ENCODE results near the gene CDK2.
A peak's percentile ranks its signal among the peaks of the same experiment; 100 is the strongest.
"Not testable (repeated sequence)": the region's sequence is repeated elsewhere in the genome, so short reads cannot be mapped to it uniquely, and the experiment has no call there.

The CDK2 gene

DNA sequence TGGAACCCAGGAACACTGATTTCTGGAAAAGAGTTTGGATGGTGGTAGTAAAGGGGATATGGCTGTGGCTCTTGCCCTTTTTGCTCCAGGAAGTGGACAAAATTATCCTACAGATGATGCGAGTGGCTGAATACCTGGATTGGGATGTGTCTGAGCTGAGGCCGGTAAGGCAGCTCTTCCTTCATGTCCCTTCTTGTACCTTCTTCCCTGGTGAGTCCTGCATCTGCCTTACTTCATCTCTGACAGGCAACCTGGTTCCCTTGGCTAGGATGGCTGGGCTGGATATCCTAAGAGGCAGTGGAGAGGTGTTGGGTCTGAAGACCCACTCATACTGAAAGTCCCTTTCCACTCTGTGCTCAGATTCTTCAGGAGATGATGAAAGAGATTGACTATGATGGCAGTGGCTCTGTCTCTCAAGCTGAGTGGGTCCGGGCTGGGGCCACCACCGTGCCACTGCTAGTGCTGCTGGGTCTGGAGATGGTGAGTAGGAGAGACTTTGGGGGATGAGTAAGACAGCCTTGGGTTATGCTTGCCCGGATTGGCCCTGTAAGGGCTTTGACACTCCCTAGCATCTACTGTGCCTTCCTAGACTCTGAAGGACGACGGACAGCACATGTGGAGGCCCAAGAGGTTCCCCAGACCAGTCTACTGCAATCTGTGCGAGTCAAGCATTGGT, 27.7 kb upstream of the CDK2 start:
- no peak for DNase-seq

DNA sequence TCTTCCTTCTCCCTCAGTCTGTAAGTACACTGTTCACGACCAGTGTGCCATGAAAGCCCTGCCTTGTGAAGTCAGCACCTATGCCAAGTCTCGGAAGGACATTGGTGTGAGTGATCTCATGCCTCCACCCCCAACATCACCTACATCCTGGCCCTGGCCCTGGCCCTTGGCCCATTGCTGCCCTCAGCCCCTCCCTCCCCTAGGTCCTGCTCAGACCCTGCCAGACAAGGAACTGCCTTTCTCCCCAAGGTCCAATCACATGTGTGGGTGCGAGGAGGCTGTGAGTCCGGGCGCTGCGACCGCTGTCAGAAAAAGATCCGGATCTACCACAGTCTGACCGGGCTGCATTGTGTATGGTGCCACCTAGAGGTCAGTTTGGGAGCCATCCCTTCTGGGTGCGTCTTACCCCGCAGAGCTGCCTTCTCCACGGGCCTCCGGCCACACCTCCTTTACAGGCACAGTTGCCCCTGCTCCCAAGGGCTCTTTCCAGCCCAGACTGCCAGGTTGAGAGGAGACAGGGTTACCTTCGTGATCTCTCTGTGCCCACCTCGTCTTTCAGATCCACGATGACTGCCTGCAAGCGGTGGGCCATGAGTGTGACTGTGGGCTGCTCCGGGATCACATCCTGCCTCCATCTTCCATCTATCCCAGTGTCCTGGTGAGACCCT, 26.4 kb upstream of the CDK2 start:
- peak; percentile 85 to 90 for DNase-seq

DNA sequence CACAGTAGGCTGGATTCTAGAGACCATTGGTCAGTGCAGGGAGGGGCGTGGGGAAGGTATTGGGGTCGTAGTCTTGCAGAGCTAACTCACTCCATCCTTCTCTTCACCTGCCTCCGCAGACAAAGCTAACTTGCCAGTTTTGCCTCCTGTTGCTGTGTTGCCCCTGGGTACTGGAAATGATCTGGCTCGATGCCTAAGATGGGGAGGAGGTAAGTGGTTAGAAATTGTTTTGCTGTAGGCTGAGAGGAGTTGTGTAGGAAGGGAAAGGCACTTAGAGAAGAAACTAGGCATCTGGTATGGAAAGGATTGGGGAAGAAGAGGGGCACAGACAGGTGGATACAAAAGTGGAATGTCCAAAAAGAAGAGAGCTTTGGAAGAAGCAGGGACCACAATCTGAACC, 24.6 kb upstream of the CDK2 start:
- DNase-seq: no peak

- no peak for DNase-seq
Measured at GRCh38 chr12:55942577-55943136, 24.0 kb upstream of the CDK2 start.

- no peak for DNase-seq
Measured at GRCh38 chr12:55946553-55946952, 20.1 kb upstream of the CDK2 start.

DNA sequence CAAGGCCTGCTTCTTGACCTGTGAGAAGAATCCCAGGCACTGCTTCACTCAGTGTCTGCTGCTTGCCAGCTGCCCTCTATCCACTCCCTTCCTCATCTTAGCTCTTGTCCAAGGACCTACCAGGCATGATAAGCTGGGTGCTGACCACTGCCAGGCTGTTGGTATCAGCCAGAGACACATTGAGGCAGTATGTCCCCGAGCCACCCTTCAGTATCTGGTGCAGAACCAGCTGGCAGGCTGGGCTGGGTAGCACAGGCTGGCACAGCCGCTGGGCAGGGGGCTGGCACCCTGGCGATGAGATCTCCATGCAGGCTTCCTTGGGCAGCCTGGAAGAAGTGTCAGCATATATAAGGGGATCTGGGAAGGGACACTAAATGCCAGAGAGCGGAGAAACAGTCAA, 11.3 kb upstream of the CDK2 start:
- DNase-seq: no peak

DNA sequence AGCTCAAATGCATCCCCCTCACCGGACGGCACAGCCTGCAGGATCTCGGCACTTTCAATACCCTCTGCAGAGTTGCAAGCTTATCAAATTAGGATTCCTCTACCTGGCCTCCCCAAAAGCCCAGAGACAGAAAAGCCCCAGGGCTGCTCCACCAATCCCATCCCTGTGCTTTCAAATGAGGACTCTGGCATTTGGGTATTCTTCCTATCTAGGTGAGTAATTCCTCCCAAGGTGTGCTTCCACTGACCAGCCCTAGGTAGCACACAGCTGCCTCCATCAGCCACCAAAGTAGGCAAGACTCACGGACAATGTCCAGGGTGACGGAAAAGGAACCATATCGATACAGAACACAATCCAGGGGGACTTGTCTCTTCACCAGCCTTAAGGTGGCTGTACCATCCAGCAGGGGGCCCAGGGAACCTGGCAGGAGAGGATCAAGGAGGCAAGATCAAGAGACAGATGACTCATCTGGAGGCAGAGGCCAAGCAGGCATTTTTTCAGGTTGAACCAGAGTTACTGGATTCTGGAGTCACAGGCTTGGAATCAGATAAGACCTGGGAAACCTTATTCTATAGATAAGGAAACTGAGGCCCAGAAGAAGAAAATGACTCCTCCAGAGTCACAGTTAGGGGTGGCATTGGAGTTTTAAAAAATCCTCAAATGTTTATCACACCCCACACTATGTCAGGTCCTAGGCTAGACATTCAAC, 10.7 kb upstream of the CDK2 start:
- peak; percentile 15 to 44 for DNase-seq

DNA sequence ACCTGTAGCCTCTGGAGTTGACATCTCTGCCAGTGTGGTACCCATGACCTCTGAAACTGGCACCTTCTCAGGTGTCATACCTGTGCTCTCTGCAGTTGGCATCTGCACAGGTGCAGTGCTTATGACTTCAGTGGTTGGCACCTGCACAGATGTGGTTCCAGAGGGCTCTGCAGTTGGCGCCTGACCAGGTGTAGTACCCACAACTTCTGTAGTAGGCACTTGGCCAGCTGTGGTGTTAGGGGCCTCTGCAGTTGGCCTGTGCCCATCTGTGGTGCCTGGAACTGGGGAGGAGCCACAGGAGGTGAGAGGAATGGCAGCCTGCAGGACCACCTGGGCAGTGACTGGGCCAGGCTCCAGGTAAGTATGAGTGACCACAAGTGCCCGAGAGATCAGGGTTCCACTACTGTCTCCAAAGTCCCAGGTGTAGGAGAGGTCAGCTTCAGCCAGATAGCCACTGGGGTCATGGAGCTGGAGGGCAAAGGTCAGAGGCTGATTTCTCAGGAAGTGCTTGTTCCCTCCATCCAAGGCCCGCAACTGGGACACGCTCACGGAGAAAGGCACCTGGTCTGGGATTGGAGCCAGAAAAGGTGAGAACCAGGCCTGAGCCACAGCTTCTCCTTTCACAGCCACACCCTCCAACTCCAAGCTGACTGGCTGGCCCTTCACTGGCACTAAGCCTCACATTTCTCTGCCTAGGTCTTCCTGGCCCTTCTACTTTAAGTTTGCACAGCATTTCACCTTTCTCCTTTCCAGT, 9.3 kb upstream of the CDK2 start:
- no peak for DNase-seq

DNA sequence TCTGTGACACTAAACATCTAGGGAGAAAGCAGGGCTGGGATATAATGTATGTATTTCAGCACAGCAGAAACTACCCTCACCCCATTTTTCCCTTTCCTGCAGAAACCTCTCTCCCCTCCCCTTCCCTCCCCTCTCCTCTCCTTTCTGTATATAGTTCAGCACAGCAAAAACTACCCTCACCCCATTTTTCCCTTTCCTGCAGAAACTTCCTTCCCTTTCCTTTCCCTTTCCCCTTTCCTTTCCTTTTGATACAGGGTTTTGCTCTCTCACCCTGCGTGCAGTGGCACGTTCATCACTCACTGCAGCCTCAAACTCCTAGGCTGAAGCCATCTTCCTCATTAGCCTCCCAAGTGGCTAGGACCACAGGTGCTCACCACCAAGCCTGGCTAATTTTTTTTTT, 2.9 kb upstream of the CDK2 start:
- no peak for DNase-seq

DNA sequence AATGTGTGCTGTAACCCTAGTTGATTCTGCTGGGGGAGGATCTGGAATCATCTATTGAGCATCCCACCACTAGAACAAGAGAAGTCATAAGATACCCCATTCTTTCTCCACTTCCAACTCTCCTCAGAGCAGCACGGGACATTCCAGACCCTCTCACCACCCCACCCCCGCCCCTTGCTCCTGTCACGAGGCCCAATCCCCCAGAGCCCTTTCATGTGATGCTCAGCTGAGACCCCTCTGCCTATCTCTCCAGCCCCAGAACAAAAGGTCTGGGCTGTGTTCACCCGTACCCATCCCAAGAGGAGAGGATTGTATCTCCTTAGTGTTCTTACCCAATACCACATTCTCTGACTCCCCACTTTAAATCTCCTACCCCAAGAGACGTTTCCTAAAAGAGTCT, 1.4 kb upstream of the CDK2 start:
- DNase-seq: no peak

DNA sequence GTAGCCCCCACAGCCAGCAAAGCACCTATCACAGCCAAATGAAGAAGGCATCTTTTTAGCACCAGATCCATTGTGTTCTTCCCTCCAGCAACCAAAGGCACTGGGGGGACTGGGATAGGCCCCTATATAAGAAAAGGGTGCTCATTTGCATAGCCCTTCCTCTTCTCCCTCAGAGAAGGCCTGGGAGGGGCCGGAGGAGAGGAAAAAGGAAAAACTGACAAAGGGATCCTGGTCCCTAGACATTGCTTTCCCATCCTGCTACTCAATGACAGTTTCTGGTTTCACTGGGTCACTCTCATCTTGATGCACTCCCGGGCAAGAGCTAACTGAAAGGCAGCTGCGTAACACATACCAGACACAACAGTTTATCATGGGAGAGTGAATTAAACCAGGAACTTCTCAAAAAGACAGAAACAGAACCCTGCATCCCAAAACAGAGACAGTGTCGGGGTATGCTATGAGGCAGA, 656 bp upstream of the CDK2 start, which contains the start of gene PMEL:
TSS of gene PMEL (minus strand) at position 102 of the 467 bp plus-strand sequence. CDS start at position 71, 31 bp downstream.
- DNase-seq: no peak

DNA sequence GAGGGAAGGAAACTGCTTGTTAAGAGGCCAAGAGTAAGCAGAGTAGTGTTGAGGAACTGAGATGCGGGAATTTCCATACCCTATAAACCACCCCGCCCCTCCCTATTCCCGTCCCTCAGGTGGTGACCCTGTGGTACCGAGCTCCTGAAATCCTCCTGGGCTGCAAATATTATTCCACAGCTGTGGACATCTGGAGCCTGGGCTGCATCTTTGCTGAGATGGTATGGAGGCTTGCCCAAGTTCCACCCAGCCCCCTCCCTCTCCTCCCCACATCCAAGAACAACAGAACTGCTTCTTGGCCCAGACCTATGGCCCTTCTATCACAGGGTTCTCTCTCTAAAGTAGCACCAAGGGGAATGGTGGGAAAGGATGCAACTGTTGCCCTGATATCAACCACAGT, 2.7 kb downstream of the CDK2 start:
- DNase-seq: no peak

- no peak for DNase-seq
Measured at GRCh38 chr12:55970775-55971174, 4.1 kb downstream of the CDK2 start.

- no peak for DNase-seq
Measured at GRCh38 chr12:55972042-55972441, 5.4 kb downstream of the CDK2 start.

DNA sequence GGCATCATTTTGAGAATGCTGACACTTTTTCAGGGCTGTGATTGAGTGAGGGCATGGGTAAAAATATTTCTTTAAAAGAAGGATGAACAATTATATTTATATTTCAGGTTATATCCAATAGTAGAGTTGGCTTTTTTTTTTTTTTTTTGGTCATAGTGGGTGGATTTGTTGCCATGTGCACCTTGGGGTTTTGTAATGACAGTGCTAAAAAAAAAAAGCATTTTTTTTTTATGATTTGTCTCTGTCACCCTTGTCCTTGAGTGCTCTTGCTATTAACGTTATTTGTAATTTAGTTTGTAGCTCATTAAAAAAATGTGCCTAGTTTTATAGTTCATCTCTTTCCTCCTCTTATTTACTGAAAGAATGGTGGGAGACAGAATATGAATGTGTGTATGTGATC, 5.8 kb downstream of the CDK2 start:
- no peak for DNase-seq

DNA sequence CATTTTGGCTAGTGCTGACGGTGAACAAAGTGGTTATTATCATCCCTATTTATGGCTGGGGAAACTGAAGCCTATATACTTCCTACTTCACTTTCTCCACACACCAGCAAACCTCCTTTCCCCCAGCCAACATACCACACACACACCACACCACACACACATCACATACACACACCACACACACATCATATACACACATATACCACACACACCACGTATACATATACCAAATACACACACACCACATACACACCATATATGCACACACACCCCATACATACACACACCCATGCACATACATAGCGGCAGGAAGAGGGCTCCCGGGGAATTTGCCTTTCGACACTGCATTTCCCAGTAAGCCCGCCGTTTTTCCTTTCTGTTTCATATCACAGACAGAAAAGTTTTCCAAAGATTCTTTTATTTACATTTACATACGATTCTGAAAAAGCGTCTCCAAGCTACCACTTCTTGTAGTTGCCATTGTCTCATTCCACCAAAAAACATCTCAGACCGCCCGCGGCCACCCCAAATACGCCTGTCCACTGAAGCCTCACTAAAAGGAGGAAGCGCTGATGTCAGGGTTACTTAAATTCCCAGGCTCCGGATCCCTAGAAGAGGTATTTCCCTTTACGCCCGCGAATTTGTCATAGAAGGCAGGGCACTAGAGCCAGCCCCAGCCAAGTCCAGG, 6.4 kb downstream of the CDK2 start:
- peak; percentile 24 to 55 for DNase-seq

- DNase-seq: peak; percentile 100
Measured at GRCh38 chr12:55973599-55974307, 7.1 kb downstream of the CDK2 start, which contains the start of gene RAB5B. RAB5B (plus strand) TSS chr12:55974078; CDS start chr12:55986961, 12,883 bp downstream.

DNA sequence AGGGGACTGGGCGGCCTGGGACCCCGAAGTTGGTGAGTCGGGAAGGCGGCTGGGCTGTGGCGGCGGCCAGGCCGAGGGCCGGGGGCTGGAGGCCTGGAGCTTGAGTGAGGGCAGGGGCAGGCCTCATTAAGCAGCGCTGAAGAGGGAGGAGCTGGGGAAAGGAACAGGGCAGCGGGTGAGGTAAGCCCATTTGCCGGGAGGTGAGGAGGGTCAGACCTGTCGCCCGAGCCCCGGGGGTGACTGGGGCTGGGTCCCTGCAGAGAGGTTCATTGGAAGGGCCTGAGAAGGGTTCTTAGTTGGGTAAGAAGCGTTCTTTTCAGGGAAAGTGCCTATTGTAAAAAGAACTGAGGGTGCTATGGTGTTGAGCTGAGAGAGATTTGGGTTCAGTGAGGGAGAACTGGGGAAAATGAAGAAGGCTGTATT, 7.7 kb downstream of the CDK2 start:
- peak; percentile 34 to 48 for DNase-seq

DNA sequence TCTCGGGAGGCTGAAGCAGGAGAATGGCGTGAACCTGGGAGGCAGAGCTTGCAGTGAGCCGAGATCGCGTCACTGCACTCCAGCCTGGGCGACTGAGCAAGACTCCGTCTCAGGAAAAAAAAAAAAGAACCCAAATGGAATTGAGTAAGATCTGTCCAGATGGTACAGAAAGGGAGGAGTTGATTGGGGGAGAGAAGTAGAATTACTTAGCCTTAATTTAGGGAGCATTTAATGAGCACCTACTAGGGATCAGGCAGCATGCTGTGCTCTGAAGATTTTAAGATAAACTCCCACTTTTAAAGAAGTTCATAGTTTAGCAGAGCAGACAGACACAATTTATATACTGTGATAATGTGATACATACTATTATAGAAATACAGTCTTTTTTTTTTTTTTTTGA, 11.8 kb downstream of the CDK2 start:
- no peak for DNase-seq

- DNase-seq: no peak
Measured at GRCh38 chr12:55979069-55979468, 12.4 kb downstream of the CDK2 start.

DNA sequence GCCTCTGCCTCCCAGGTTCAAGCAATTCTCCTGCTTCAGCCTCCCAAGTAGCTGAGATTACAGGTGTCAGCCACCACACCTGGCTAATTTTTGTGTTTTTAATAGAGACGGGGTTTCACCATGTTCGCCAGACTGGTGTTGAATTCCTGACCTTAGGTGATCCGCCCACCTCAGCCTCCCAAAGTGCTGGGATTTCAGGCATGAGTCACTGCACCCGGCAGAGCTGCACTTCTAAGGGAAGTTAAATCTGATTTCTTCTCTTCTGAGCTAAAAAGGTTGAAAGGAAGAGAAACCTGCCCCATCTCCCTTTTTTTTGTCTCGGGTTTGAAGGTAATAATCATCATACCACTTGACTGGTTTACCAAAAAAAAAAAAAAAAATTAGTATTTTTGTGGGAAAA, 15.3 kb downstream of the CDK2 start:
- DNase-seq: not testable (repeated sequence)

Measured in CD4-positive, alpha-beta T cell treated with Interferon alpha-2 for 1 hour (primary cell).